Tibial artery (tissue), 4 donors: ENCODE data around the gene MIDN.
A peak's percentile ranks its signal among the peaks of the same experiment; 100 is the strongest.

Experiments used
- DNase-seq, 2 donors: peaks; one replicate each; pipeline ENCODE4 v3.0.0-alpha.2; 2019
- H3K27ac ChIP-seq, 2 donors: fragments of 200-600 bp; sonication (generic) in 1 of 2; 1 replicate in 1 of 2; 2 replicates in 1 of 2; pipeline ENCODE4 v1.5.1; 2018 to 2019; ENCODE audit warnings: mild to moderate bottlenecking in 1 of 2
- H3K27me3 ChIP-seq, 2 donors: fragments of 200-600 bp; sonication (generic) in 1 of 2; one replicate each; pipeline versions ENCODE4 v1.5.1 to v1.6.0; 2016 to 2019
- H3K36me3 ChIP-seq, 3 donors: fragments of 200-600 bp; sonication (generic) in 2 of 3; one replicate each; pipeline ENCODE4 v1.5.1; 2016 to 2019; ENCODE audit warnings: mild to moderate bottlenecking in 2 of 3
- H3K4me1 ChIP-seq, 4 donors: fragments of 200-600 bp; sonication (generic) in 2 of 4; 1 replicate in 3 of 4; 2 replicates in 1 of 4; pipeline ENCODE4 v1.5.1; 2016 to 2019
- H3K4me3 ChIP-seq, 2 donors: fragments of 200-600 bp; sonication (generic) in 1 of 2; 1 replicate in 1 of 2; 2 replicates in 1 of 2; pipeline ENCODE4 v1.5.1; 2018 to 2019; ENCODE audit warnings: mild to moderate bottlenecking in 2 of 2
- H3K9me3 ChIP-seq, 3 donors: fragments of 200-600 bp; sonication (generic) in 1 of 3; one replicate each; pipeline ENCODE4 v1.5.1; 2016 to 2019
- CTCF ChIP-seq, 2 experiments: fragments of 200-600 bp in 1 of 2; fragments of 450-650 bp in 1 of 2; IDR thresholded peaks; one replicate each; pipeline ENCODE4 v1.5.1; 2017 to 2019; ENCODE audit warnings: antibody characterized with exemption in 2 of 2, mild to moderate bottlenecking in 1 of 2, moderate library complexity in 1 of 2
- intact Hi-C: fragments of 100-400 bp; cut with DNase I; formaldehyde crosslinking; loops from one replicate; pipeline ENCODE4 v1.15.0; 2023; ENCODE audit warnings: low total_unique reads

MIDN gene

GRCh38 chr19:1268226-1269064, 20.1 kb downstream of the MIDN start:
- H3K4me3 ChIP-seq, result peak overlapping the region; percentile 73 to 82

DNA sequence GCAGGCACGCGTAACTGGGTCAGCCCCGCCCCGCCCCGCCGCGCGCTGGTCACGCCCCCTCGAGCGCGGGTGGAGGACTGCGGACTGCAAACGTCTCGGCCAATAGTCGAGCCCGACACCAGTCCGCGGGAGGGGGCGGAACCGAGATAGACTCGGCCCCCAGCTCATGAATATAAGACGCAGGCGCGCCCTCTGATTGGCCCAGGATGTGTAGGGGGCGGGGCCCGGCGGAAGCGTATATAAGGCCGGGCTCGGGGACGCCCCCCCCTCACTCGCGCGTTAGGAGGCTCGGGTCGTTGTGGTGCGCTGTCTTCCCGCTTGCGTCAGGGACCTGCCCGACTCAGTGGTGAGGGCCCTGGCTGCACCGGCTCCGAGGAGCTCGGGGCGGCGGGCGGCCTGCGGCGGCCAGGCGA, 20.7 kb downstream of the MIDN start, which contains the start of gene CIRBP:
Gene CIRBP, plus strand, starts transcription at position 268 of the 413 bp plus-strand sequence. CDS start 1,602 bp downstream, outside the sequence.
- peak in 1 of 2 experiments; percentile 19 for TF ChIP-seq CTCF (IDR thresholded peaks at IDR 0.05)
- intact Hi-C loops, result no loop called here
- Histone ChIP-seq H3K27ac (peak within 1 kb of the TSS; percentile 91 to 100), H3K4me3 (peak within 1 kb of the TSS; percentile 73 to 82), H3K9me3 (no peaks in the 10 kb centered on the region), H3K4me1 (peaks cover 10 to 86% (median 80%) of the 10 kb centered on the region in 4 donors), H3K36me3 (peaks cover 33 to 34% (median 34%) of the 10 kb centered on the region in 3 donors), H3K27me3 (no peaks in the 10 kb centered on the region)
- peak; percentile 100 for DNase-seq

More at GRCh38 chr19:1268226-1269064, 20.1 kb downstream of the MIDN start:
- H3K4me1 ChIP-seq, result peaks cover 9 to 79% (median 74%) of the 10 kb centered on the region in 4 donors
- H3K27me3 ChIP-seq, result no peaks in the 10 kb centered on the region
- DNase-seq, result peak in 1 of 2 donors; percentile 78
- intact Hi-C loops, result no loop called here
- TF ChIP-seq CTCF (IDR thresholded peaks at IDR 0.05), result no peak
- H3K27ac ChIP-seq, result peak overlapping the region; percentile 91 to 100
- H3K9me3 ChIP-seq, result no peaks in the 10 kb centered on the region
- peaks cover 27 to 28% (median 28%) of the 10 kb centered on the region in 3 donors for H3K36me3 ChIP-seq

DNA sequence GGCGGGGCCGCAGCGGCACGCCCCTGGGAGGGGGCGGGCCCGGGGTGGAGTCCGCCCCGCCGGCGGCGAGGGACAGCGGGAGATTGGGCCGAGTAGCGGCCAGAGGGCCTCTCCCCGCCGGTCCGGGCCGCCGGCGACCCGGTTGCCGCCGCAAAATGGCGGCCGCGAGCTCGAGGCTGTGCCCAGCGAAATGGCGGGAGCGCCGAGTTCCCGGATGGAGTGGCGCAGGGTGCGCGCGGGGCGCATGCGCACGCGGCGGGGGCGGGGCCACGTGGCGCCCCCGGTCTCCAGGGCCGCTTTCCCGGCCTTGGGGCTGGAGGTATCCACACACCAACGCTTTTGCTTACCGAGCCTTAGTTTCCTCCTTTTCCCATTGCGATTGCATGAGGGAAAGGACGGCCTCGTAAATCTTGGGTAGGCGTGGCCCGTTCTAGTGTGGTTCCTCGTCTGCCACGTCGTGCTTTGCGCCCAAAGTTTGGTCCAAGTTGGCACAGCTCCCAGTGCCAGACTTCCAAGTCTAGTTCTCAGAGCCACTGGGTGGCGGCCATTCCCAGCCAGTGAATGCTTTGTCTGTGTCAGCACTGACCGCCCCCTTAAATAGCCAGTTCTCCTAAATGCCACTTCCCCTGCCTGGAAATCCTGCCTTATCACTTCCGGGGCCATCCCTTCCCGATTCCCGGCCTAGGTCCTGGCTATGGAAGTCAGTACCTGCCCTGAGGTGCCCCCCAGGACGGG, 21.3 kb downstream of the MIDN start:
- no peak for TF ChIP-seq CTCF (IDR thresholded peaks at IDR 0.05)
- Histone ChIP-seq H3K27ac (peak overlapping the region; percentile 91 to 100), H3K36me3 (peaks cover 39 to 40% (median 40%) of the 10 kb centered on the region in 3 donors), H3K4me1 (peaks cover 10 to 87% (median 85%) of the 10 kb centered on the region in 4 donors), H3K9me3 (no peaks in the 10 kb centered on the region), H3K27me3 (no peaks in the 10 kb centered on the region), H3K4me3 (peak overlapping the region; percentile 73 to 82)
- DNase-seq, result peak; percentile 86 to 95
- intact Hi-C loops, result no loop called here

DNA sequence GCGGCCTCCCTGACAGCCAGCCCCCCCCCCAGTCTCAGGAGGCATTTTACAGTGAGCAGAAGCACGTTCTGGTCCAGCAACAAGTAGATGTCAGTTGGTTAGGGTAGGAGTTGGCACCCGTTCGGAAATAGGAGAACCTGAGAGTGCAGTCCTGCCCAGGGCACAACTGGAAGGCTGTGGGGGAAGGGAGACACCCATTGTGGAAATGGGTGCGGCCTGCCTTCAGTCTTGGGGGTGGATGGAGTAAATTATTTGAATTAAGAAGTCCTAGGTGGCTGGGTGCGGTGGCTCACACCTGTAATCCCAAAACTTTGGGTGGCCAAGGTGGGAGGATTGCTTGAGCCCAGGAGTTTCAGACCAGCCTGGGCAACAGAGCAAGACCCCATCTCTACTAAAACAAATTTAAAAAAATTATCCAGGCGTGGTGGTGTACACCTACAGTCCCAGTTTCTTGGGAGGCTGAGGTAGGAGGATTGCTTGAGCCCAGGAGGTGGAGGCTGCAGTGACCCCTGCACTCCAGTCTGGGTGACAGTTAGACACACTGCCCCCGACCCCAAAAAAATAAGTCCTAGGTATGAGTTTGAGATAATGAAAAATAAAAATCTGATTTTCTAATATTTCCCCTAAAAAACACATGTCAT, 21.9 kb downstream of the MIDN start:
- peaks cover 10 to 86% (median 85%) of the 10 kb centered on the region in 4 donors for H3K4me1 ChIP-seq
- peaks cover 42 to 44% (median 44%) of the 10 kb centered on the region in 3 donors for H3K36me3 ChIP-seq
- intact Hi-C loops, result no loop called here
- peak overlapping the region; percentile 73 to 82 for H3K4me3 ChIP-seq
- DNase-seq, result no peak
- H3K9me3 ChIP-seq, result no peaks in the 10 kb centered on the region
- peak overlapping the region; percentile 91 to 100 for H3K27ac ChIP-seq
- H3K27me3 ChIP-seq, result no peaks in the 10 kb centered on the region
- no peak for TF ChIP-seq CTCF (IDR thresholded peaks at IDR 0.05)

DNA sequence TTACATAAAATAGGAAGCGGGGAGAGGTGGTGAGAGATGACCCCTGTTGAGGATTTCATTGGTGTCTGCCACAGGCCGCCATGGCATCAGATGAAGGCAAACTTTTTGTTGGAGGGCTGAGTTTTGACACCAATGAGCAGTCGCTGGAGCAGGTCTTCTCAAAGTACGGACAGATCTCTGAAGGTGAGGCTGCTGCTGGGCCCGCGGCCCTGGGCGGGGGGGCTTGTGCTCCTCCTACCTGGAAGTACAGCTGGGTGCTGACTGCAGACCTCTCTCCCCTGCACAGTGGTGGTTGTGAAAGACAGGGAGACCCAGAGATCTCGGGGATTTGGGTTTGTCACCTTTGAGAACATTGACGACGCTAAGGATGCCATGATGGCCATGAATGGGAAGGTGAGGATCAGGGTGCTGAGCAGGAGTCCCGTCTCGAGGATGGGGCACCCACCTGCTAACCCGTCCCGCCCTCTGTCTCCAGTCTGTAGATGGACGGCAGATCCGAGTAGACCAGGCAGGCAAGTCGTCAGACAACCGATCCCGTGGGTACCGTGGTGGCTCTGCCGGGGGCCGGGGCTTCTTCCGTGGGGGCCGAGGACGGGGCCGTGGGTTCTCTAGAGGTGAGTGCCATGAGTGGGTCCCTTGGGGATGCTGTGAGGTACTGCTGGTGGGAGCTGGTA, 22.6 kb downstream of the MIDN start:
- no peaks in the 10 kb centered on the region for H3K9me3 ChIP-seq
- H3K4me3 ChIP-seq, result peak overlapping the region; percentile 73 to 82
- H3K36me3 ChIP-seq, result peaks cover 42 to 44% (median 44%) of the 10 kb centered on the region in 3 donors
- H3K4me1 ChIP-seq, result peaks cover 10 to 81% (median 79%) of the 10 kb centered on the region in 4 donors
- intact Hi-C loops, result no loop called here
- TF ChIP-seq CTCF (IDR thresholded peaks at IDR 0.05), result no peak
- H3K27me3 ChIP-seq, result no peaks in the 10 kb centered on the region
- no peak for DNase-seq
- peak overlapping the region; percentile 91 to 100 for H3K27ac ChIP-seq
